ENCODE measurements around the gene GPR141. TPM values are rescaled to one million over a fixed set of nuclear protein-coding genes. Genes with fewer than 3 reads are reported as not detected.

Gene GPR141
- total and polyA plus RNA-seq, 2 experiments from 2014 or later, result not detected

DNA sequence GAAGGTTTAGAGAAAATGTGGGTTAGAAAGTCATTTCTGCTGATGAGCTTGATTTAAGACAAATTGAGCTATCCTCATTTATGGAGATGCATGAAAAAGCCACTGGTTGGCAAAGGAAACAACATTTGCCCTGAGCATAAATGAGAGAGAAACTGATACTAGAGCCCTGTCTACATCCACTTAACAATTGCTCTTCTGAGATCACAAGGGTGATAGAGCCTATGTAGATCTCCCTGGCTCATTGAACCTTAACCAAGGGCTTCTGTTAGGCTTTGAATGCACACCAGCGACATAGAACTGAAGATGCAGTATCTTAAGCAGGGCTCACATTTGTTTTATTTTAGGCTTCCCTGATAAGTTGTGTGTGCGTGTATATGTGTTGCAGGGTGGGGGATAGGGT is 35.0 kb downstream of the GPR141 start:
- H3K9me3 ChIP-seq (ENCODE audit: low read depth), result no peaks in the 10 kb centered on the region
- H3F3A ChIP-seq (ENCODE audit: insufficient read depth), result no peaks in the 10 kb centered on the region
- no peak for DNase-seq
- TF ChIP-seq EZH2phosphoT487 (IDR thresholded peaks at IDR 0.05; ENCODE audit: insufficient read depth, low read depth) (no peak), EZH2 (IDR thresholded peaks at IDR 0.05; ENCODE audit: insufficient read depth, poor library complexity, severe bottlenecking) (no peak)
- no peaks in the 10 kb centered on the region for H3K9me2 ChIP-seq (ENCODE audit: insufficient read depth)
- H3K9ac ChIP-seq, result no peak overlapping the region
- 5 to 14% methylated on average over 2 of the region's 2 CpGs for WGBS, 2 experiments (ENCODE audit: low coverage in 1 of 2, low lambda C conversion rate in 2 of 2, missing lambda C conversion rate in 2 of 2)
- no peaks in the 10 kb centered on the region for H3K4me1 ChIP-seq (ENCODE audit: insufficient read depth)
- H3K27ac ChIP-seq, result no peak overlapping the region
- no peak overlapping the region for H3K4me2 ChIP-seq (ENCODE audit: unreplicated experiment)
- no peaks in the 10 kb centered on the region for H3K79me2 ChIP-seq (ENCODE audit: insufficient read depth)
- H3K27me3 ChIP-seq (replicated peaks; ENCODE audit: insufficient read depth), result no peaks in the 10 kb centered on the region
- in situ Hi-C loops (cut with MboI), result no loop called here
- H4K20me1 ChIP-seq (ENCODE audit: insufficient read depth), result no peaks in the 10 kb centered on the region
- H3K4me3 ChIP-seq, result no peak overlapping the region
- H2AFZ ChIP-seq, result no peak overlapping the region
- no peaks in the 10 kb centered on the region for H3K36me3 ChIP-seq (ENCODE audit: low read depth)

DNA sequence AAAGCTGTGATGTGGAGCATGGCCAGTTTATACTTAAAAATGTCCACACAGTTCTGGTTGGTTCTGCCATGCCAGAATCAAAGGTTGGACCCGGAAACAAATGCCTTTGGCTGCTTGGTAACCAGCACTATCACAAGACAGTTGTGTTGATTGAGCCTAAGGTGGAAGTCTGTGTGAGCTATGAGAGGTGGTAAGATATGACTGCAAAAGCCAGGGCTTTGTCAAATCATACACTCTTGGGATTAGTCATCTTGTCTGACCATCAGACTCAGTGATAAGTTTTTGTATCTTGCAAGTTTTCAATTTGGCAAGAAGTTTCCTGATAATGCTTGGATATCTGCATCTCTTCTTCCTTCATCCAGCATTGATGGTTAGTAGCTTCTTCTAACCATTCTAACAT is 35.5 kb downstream of the GPR141 start:
- in situ Hi-C loops (cut with MboI), result no loop called here

DNA sequence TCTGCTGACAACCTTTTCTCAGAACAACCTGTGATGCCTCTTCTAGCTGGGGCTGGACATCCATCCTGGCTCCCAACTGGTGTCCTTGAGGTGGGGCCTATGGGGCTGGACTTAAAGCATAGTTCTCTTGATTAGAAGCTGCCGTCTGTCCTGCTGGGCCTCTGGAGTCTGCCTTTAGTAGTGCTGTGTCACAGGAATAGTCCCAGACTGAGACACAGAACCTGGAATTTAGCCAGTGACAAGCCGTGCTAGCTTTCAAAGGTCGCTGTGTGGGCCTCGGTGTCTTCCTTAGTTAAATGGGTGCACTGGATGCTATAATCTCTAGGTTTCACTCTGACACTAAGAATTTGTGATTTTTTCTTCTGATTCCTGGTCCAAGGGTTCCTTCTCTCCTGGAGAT is 41.2 kb downstream of the GPR141 start:
- Histone ChIP-seq H3K27ac (no peak overlapping the region), H3K27me3 (replicated peaks; ENCODE audit: insufficient read depth) (no peaks in the 10 kb centered on the region), H3K79me2 (ENCODE audit: insufficient read depth) (no peaks in the 10 kb centered on the region), H3K4me2 (ENCODE audit: unreplicated experiment) (no peak overlapping the region), H3K9me2 (ENCODE audit: insufficient read depth) (no peaks in the 10 kb centered on the region), H2AFZ (no peak overlapping the region), H3K36me3 (ENCODE audit: low read depth) (no peaks in the 10 kb centered on the region), H3K4me3 (no peak overlapping the region), H3F3A (ENCODE audit: insufficient read depth) (no peaks in the 10 kb centered on the region), H4K20me1 (ENCODE audit: insufficient read depth) (no peaks in the 10 kb centered on the region), H3K9me3 (ENCODE audit: low read depth) (no peaks in the 10 kb centered on the region), H3K4me1 (ENCODE audit: insufficient read depth) (no peaks in the 10 kb centered on the region), H3K9ac (no peak overlapping the region)
- 33 to 34% methylated on average over 4 of the region's 4 CpGs for WGBS, 2 experiments (ENCODE audit: low coverage in 1 of 2, low lambda C conversion rate in 2 of 2, missing lambda C conversion rate in 2 of 2)
- in situ Hi-C loops (cut with MboI), result no loop called here
- TF ChIP-seq EZH2 (IDR thresholded peaks at IDR 0.05; ENCODE audit: insufficient read depth, poor library complexity, severe bottlenecking) (no peak), EZH2phosphoT487 (IDR thresholded peaks at IDR 0.05; ENCODE audit: insufficient read depth, low read depth) (no peak)
- no peak for DNase-seq

More for the DNA sequence above, 35.5 kb downstream of the GPR141 start:
- H3F3A ChIP-seq (ENCODE audit: insufficient read depth), result no peaks in the 10 kb centered on the region
- no peak overlapping the region for H2AFZ ChIP-seq
- H3K27ac ChIP-seq, result no peak overlapping the region
- H3K4me2 ChIP-seq (ENCODE audit: unreplicated experiment), result no peak overlapping the region
- WGBS, 2 experiments (ENCODE audit: low coverage in 1 of 2, low lambda C conversion rate in 2 of 2, missing lambda C conversion rate in 2 of 2), result 16 to 21% methylated on average over 1 of the region's 1 CpG
- TF ChIP-seq EZH2 (IDR thresholded peaks at IDR 0.05; ENCODE audit: insufficient read depth, poor library complexity, severe bottlenecking), result no peak
- TF ChIP-seq EZH2phosphoT487 (IDR thresholded peaks at IDR 0.05; ENCODE audit: insufficient read depth, low read depth), result no peak
- no peaks in the 10 kb centered on the region for H3K9me2 ChIP-seq (ENCODE audit: insufficient read depth)
- H4K20me1 ChIP-seq (ENCODE audit: insufficient read depth), result no peaks in the 10 kb centered on the region
- no peak overlapping the region for H3K9ac ChIP-seq
- no peak overlapping the region for H3K4me3 ChIP-seq
- no peaks in the 10 kb centered on the region for H3K4me1 ChIP-seq (ENCODE audit: insufficient read depth)
- no peaks in the 10 kb centered on the region for H3K36me3 ChIP-seq (ENCODE audit: low read depth)
- H3K9me3 ChIP-seq (ENCODE audit: low read depth), result no peaks in the 10 kb centered on the region
- no peaks in the 10 kb centered on the region for H3K79me2 ChIP-seq (ENCODE audit: insufficient read depth)
- no peaks in the 10 kb centered on the region for H3K27me3 ChIP-seq (replicated peaks; ENCODE audit: insufficient read depth)
- no peak for DNase-seq

DNA sequence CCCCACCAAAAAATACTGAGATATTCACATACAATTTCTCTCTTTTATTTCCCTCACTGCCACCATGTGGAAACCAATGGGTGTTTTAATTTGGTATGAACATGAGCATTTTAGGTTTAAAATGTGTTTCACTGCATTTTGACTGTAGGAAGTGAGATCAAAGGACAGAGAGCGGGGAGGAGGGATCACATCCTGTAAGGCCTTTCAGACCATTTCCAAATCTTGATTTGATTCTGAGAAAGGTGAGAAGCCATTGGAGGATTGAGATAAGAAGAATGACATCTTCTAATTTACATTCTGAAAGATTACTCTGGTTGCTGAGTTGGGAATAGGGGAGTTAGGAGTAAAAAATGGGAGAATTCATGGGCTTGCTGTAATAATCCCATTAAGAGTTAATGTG is 42.5 kb downstream of the GPR141 start:
- H3K9me3 ChIP-seq (ENCODE audit: low read depth), result no peaks in the 10 kb centered on the region
- no peak overlapping the region for H2AFZ ChIP-seq
- H3K4me3 ChIP-seq, result no peak overlapping the region
- TF ChIP-seq EZH2 (IDR thresholded peaks at IDR 0.05; ENCODE audit: insufficient read depth, poor library complexity, severe bottlenecking) (no peak), EZH2phosphoT487 (IDR thresholded peaks at IDR 0.05; ENCODE audit: insufficient read depth, low read depth) (no peak)
- no peaks in the 10 kb centered on the region for H3K79me2 ChIP-seq (ENCODE audit: insufficient read depth)
- no peaks in the 10 kb centered on the region for H3K9me2 ChIP-seq (ENCODE audit: insufficient read depth)
- H3K36me3 ChIP-seq (ENCODE audit: low read depth), result no peaks in the 10 kb centered on the region
- 29 to 41% methylated on average over 1 of the region's 1 CpG for WGBS, 2 experiments (ENCODE audit: low coverage in 1 of 2, low lambda C conversion rate in 2 of 2, missing lambda C conversion rate in 2 of 2)
- no peak for DNase-seq
- H3F3A ChIP-seq (ENCODE audit: insufficient read depth), result no peaks in the 10 kb centered on the region
- no peak overlapping the region for H3K9ac ChIP-seq
- no peaks in the 10 kb centered on the region for H4K20me1 ChIP-seq (ENCODE audit: insufficient read depth)
- H3K27me3 ChIP-seq (replicated peaks; ENCODE audit: insufficient read depth), result no peaks in the 10 kb centered on the region
- H3K4me1 ChIP-seq (ENCODE audit: insufficient read depth), result no peaks in the 10 kb centered on the region
- H3K27ac ChIP-seq, result no peak overlapping the region
- in situ Hi-C loops (cut with MboI), result no loop called here
- no peak overlapping the region for H3K4me2 ChIP-seq (ENCODE audit: unreplicated experiment)

DNA sequence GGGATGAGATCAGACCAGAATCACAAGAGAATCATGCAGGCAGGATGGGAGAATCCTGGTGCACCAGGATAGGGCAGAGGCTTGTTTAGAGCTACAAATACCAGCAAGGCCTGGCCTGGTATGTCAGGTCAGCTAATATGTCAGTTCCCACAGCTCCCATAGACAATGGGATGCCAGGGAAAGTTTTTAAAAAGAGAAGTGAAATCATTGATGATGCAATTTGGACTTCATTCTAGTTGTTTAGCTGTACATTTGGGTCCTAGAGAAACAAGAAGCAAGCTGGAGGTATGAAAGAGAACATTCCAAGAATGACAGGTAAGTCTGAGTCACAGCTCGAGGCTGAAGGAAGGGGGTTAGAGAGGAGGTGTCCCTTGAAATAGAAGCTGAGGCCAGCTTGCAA is 45.2 kb downstream of the GPR141 start:
- 0% methylated on average over 1 of the region's 1 CpG for WGBS, 2 experiments (ENCODE audit: low coverage in 1 of 2, low lambda C conversion rate in 2 of 2, missing lambda C conversion rate in 2 of 2)
- H3K9ac ChIP-seq, result no peak overlapping the region
- no peak for TF ChIP-seq EZH2 (IDR thresholded peaks at IDR 0.05; ENCODE audit: insufficient read depth, poor library complexity, severe bottlenecking)
- no peak for TF ChIP-seq EZH2phosphoT487 (IDR thresholded peaks at IDR 0.05; ENCODE audit: insufficient read depth, low read depth)
- no peaks in the 10 kb centered on the region for H3F3A ChIP-seq (ENCODE audit: insufficient read depth)
- H3K4me1 ChIP-seq (ENCODE audit: insufficient read depth), result no peaks in the 10 kb centered on the region
- H3K9me2 ChIP-seq (ENCODE audit: insufficient read depth), result no peaks in the 10 kb centered on the region
- no peak for DNase-seq
- H3K79me2 ChIP-seq (ENCODE audit: insufficient read depth), result no peaks in the 10 kb centered on the region
- no peak overlapping the region for H3K27ac ChIP-seq
- H2AFZ ChIP-seq, result no peak overlapping the region
- in situ Hi-C loops (cut with MboI), result no loop called here
- H3K9me3 ChIP-seq (ENCODE audit: low read depth), result no peaks in the 10 kb centered on the region
- no peaks in the 10 kb centered on the region for H4K20me1 ChIP-seq (ENCODE audit: insufficient read depth)
- H3K4me2 ChIP-seq (ENCODE audit: unreplicated experiment), result no peak overlapping the region
- H3K4me3 ChIP-seq, result no peak overlapping the region
- no peaks in the 10 kb centered on the region for H3K36me3 ChIP-seq (ENCODE audit: low read depth)
- H3K27me3 ChIP-seq (replicated peaks; ENCODE audit: insufficient read depth), result no peaks in the 10 kb centered on the region
